Endothelial cell of umbilical vein (primary cell): ENCODE data around the gene CACNB4. TPM values are rescaled to one million over a fixed set of nuclear protein-coding genes. Genes with fewer than 3 reads are reported as not detected.

Source experiments
- BruUV-seq: library from RNA; stranded (reverse); fragments of 400-500 nt; replicated peaks from 2 replicates; lab custom pipeline; 2021; lab: Mats Ljungman, UMichigan
- CTCF ChIA-PET: fragments of 300-600, 350-600 bp; sonication (Branson Sonifier 250); formaldehyde crosslinking; loops from one replicate; lab custom pipeline; 2021; ENCODE audit warnings: antibody characterized with exemption, inconsistent platforms; lab: Charles Lee
- POLR2A ChIA-PET: fragments of 300-600, 350-600 bp; sonication (Branson Sonifier 250); formaldehyde crosslinking; loops from one replicate; lab custom pipeline; 2021; ENCODE audit warnings: antibody characterized with exemption, inconsistent platforms; lab: Charles Lee
- DNase-seq: peaks from one replicate; pipeline ENCODE4 v3.0.0-alpha.2; 2011; ENCODE audit warnings: low read depth, low spot score
- FAIRE-seq: peaks from 2 replicates; lab custom pipeline; 2011; peaks lifted over from hg19 to GRCh38; lab: Jason Lieb, UNC
- H2AFZ ChIP-seq: 2 replicates; pipeline ENCODE4 v1.6.0; 2012; ENCODE audit warnings: low read depth, low read length, control low read depth, inconsistent platforms
- H3K27ac ChIP-seq: 2 replicates; pipeline ENCODE4 v1.5.1; 2011; ENCODE audit warnings: low read depth, mild to moderate bottlenecking, control low read depth, low read length, moderate library complexity; ENCODE audit not compliant: insufficient read depth
- H3K27me3 ChIP-seq, 2 experiments: 2 replicates each; pipeline versions ENCODE4 v1.6.0 to v1.6.1; 2011; ENCODE audit warnings: low read length in 2 of 2, mixed read lengths in 1 of 2; ENCODE audit not compliant: control insufficient read depth in 2 of 2, insufficient read depth in 2 of 2
- H3K36me3 ChIP-seq, 2 experiments: 2 replicates in 1 of 2; 3 replicates in 1 of 2; pipeline ENCODE4 v1.5.1; 2011; ENCODE audit warnings: low read length in 2 of 2, mild to moderate bottlenecking in 1 of 2, moderate library complexity in 1 of 2; ENCODE audit not compliant: control insufficient read depth in 2 of 2, insufficient read depth in 2 of 2; ENCODE audit errors: extremely low read depth in 1 of 2
- H3K4me1 ChIP-seq: 3 replicates; pipeline ENCODE4 v1.5.1; 2011; ENCODE audit warnings: mild to moderate bottlenecking, low read length; ENCODE audit not compliant: control insufficient read depth, insufficient read depth; ENCODE audit errors: extremely low read depth
- H3K4me2 ChIP-seq: 2 replicates; pipeline ENCODE4 v1.6.1; 2011; ENCODE audit warnings: low read length, control low read depth, mixed read lengths; ENCODE audit not compliant: insufficient read depth
- H3K4me3 ChIP-seq, 3 experiments: fragments of 200-600 bp in 1 of 3; sonication (generic), shearing (Covaris generic) in 1 of 3; replicated peaks in 1 of 3; 2 replicates each; pipeline ENCODE4 v1.5.1; 2011 to 2016; ENCODE audit warnings: control low read depth in 3 of 3, low read length in 3 of 3, mild to moderate bottlenecking in 2 of 3, inconsistent platforms in 1 of 3, low read depth in 1 of 3, moderate library complexity in 1 of 3; ENCODE audit not compliant: insufficient read depth in 1 of 3
- H3K79me2 ChIP-seq: 2 replicates; pipeline ENCODE4 v1.6.0; 2012; ENCODE audit warnings: low read length, inconsistent platforms; ENCODE audit not compliant: control insufficient read depth, insufficient read depth
- H3K9ac ChIP-seq: replicated peaks from 2 replicates; pipeline ENCODE3; 2011; ENCODE audit warnings: low read length, control low read depth; ENCODE audit not compliant: insufficient read depth; ENCODE audit errors: extremely low read depth
- H3K9me1 ChIP-seq: replicated peaks from 3 replicates; pipeline ENCODE4 v1.6.0; 2011; ENCODE audit warnings: mild to moderate bottlenecking, low read length; ENCODE audit not compliant: control insufficient read depth, insufficient read depth; ENCODE audit errors: extremely low read depth
- H3K9me3 ChIP-seq: replicated peaks from 2 replicates; pipeline ENCODE4 v1.5.1; 2012; ENCODE audit warnings: low read length, inconsistent platforms; ENCODE audit not compliant: control insufficient read depth, insufficient read depth
- H4K20me1 ChIP-seq: replicated peaks from 2 replicates; pipeline ENCODE3; 2011; ENCODE audit warnings: mild to moderate bottlenecking, low read length; ENCODE audit not compliant: control insufficient read depth, insufficient read depth; ENCODE audit errors: extremely low read depth
- CTCF ChIP-seq, 2 donors: IDR thresholded peaks; 1 replicate in 1 of 2; 2 replicates in 1 of 2; pipeline ENCODE4 v1.5.1; 2011; ENCODE audit warnings: low read length in 2 of 2, mild to moderate bottlenecking in 2 of 2, moderate library complexity in 2 of 2, control low read depth in 1 of 2, inconsistent platforms in 1 of 2, low read depth in 1 of 2; ENCODE audit not compliant: insufficient read depth in 1 of 2; ENCODE audit errors: extremely low read depth in 1 of 2
- EZH2 ChIP-seq: IDR thresholded peaks from 2 replicates; pipeline ENCODE4 v1.6.1; 2012; ENCODE audit warnings: borderline replicate concordance, low read depth, mild to moderate bottlenecking, moderate library complexity, low read length, inconsistent platforms; ENCODE audit not compliant: severe bottlenecking
- FOS ChIP-seq: IDR thresholded peaks from 2 replicates; pipeline ENCODE4 v1.6.1; 2011; ENCODE audit warnings: mild to moderate bottlenecking, low read length, moderate library complexity, borderline replicate concordance; ENCODE audit not compliant: insufficient read depth
- GATA2 ChIP-seq: IDR thresholded peaks from 2 replicates; pipeline ENCODE4 v1.7.0; 2011; ENCODE audit warnings: low read depth, mild to moderate bottlenecking, moderate library complexity, mixed read lengths, low read length; ENCODE audit not compliant: insufficient read length, insufficient read depth
- JUN ChIP-seq: IDR thresholded peaks from 2 replicates; pipeline ENCODE4 v1.6.1; 2011; ENCODE audit warnings: borderline replicate concordance, low read depth; ENCODE audit not compliant: insufficient read length, insufficient read depth
- MAX ChIP-seq: IDR thresholded peaks from 2 replicates; pipeline ENCODE4 v1.6.1; 2011; ENCODE audit not compliant: insufficient read depth, insufficient read length
- MYC ChIP-seq: IDR thresholded peaks from one replicate; pipeline ENCODE4 v1.6.1; 2011; ENCODE audit warnings: mild to moderate bottlenecking, low read depth, low read length
- POLR2A ChIP-seq: IDR thresholded peaks from 2 replicates; pipeline ENCODE4 v1.6.1; 2012; ENCODE audit warnings: low read depth, mild to moderate bottlenecking, control low read depth, low read length
- POLR2AphosphoS5 ChIP-seq: IDR thresholded peaks from 2 replicates; pipeline ENCODE4 v1.6.1; 2012; ENCODE audit warnings: low read depth, mild to moderate bottlenecking, control low read depth, low read length, moderate library complexity; ENCODE audit not compliant: insufficient read depth
- dilution Hi-C: fragments of 300-500 bp; cut with MboI; formaldehyde crosslinking; loops from one replicate; pipeline ENCODE4 v1.15.0; 2019; ENCODE audit warnings: low sequenced_read_pairs; ENCODE audit not compliant: extremely low pct_ligation_motif_present
- intact Hi-C: fragments of 100-400 bp; cut with micrococcal nuclease; formaldehyde crosslinking; loops from one replicate; pipeline ENCODE4 v1.10.0; 2022
- polyA plus RNA-seq, 4 experiments: library from polyadenylated mRNA; depleted of rRNA in 3 of 4; stranded (reverse) in 3 of 4; unstranded in 1 of 4; fragments of >200 nt; gene quantifications; 2 replicates each; pipeline versions ENCODE4 v1.2.1 to v1.2.3, GENCODE V29; 2011 to 2012; ENCODE audit warnings: missing spikeins in 1 of 4
- total RNA-seq: library from RNA; stranded (reverse); gene quantifications from 2 replicates; pipeline ENCODE4 v1.2.3, GENCODE V29; 2021

Gene CACNB4
- total and polyA plus RNA-seq, 2 donors (not counting 3 experiments of a cell fraction or from before 2014, with no cell fraction given): 0.23 to 0.58 TPM

- Histone ChIP-seq H3K4me1 (peaks cover 21% of the 10 kb centered on the region), H3K27ac (no peak overlapping the region), H3K9ac (no peak overlapping the region), H3K9me3 (no peaks in the 10 kb centered on the region), H4K20me1 (no peaks in the 10 kb centered on the region), H3K9me1 (no peaks in the 10 kb centered on the region), H3K36me3 (no peaks in the 10 kb centered on the region), H3K79me2 (no peaks in the 10 kb centered on the region), H3K27me3 (peaks cover 42 to 55% of the 10 kb centered on the region in 2 experiments), H3K4me2 (no peak overlapping the region), H3K4me3 (no peak overlapping the region), H2AFZ (no peak overlapping the region)
- BruUV-seq: no TSS peak
- no peak for DNase-seq
- intact Hi-C loops: no loop called here
- FAIRE-seq: no peak
- ChIA-PET CTCF (interaction anchor here (1.5 kb wide), 1 partner anchor 10 kb away, joined by 3 read pairs; no protein-coding TSS in a partner anchor), POLR2A (no interaction called here)
- TF ChIP-seq EZH2 (no peak), FOS (no peak), POLR2AphosphoS5 (no peak), POLR2A (no peak), GATA2 (no peak), JUN (no peak), CTCF (IDR thresholded peaks at IDR 0.05; ENCODE audit: extremely low read depth in 1 of 2, insufficient read depth in 1 of 2, low read depth in 1 of 2, low read length in 2 of 2) (no peak), MYC (no peak), MAX (no peak)
- dilution Hi-C loops: no loop called here
Observed at GRCh38 chr2:152100961-152101360, 2.1 kb upstream of the CACNB4 start.
